Hepatocyte (in vitro differentiated cells): ENCODE results near the gene CYGB. TPM values are rescaled to one million over a fixed set of nuclear protein-coding genes. Genes with fewer than 3 reads are reported as not detected.

Source experiments
- DNase-seq: peaks from one replicate; pipeline ENCODE4 v3.0.0-alpha.2; 2016; ENCODE audit warnings: low spot score
- H2AFZ ChIP-seq: fragments of 200-600 bp; sonication (generic); 2 replicates; pipeline ENCODE4 v1.6.0; 2016; ENCODE audit warnings: antibody characterized with exemption, mild to moderate bottlenecking
- H3K27ac ChIP-seq: fragments of 200-600 bp; sonication (generic); 2 replicates; pipeline ENCODE4 v1.5.1; 2016; ENCODE audit warnings: mild to moderate bottlenecking
- H3K27me3 ChIP-seq: fragments of 200-600 bp; sonication (generic); 2 replicates; pipeline ENCODE4 v1.6.1; 2016
- H3K36me3 ChIP-seq: fragments of 200-600 bp; sonication (generic); replicated peaks from 2 replicates; pipeline ENCODE4 v1.5.1; 2016; ENCODE audit warnings: low read depth; ENCODE audit not compliant: insufficient read depth
- H3K4me1 ChIP-seq: fragments of 200-600 bp; sonication (generic); 2 replicates; pipeline ENCODE4 v1.5.1; 2016; ENCODE audit warnings: mild to moderate bottlenecking, moderate library complexity; ENCODE audit not compliant: insufficient read depth
- H3K4me2 ChIP-seq: fragments of 200-600 bp; sonication (generic); 2 replicates; pipeline ENCODE4 v1.6.0; 2016
- H3K4me3 ChIP-seq: fragments of 200-600 bp; sonication (generic); 2 replicates; pipeline ENCODE4 v1.5.1; 2016; ENCODE audit warnings: mild to moderate bottlenecking
- H3K79me2 ChIP-seq: fragments of 200-600 bp; sonication (generic); 2 replicates; pipeline ENCODE4 v1.6.0; 2017; ENCODE audit warnings: mild to moderate bottlenecking
- H3K9me2 ChIP-seq: fragments of 200-600 bp; sonication (generic); replicated peaks from 2 replicates; pipeline ENCODE4 v1.6.0; 2017; ENCODE audit warnings: mild to moderate bottlenecking; ENCODE audit not compliant: insufficient read depth
- H3K9me3 ChIP-seq: fragments of 200-600 bp; sonication (generic); 2 replicates; pipeline ENCODE4 v1.5.1; 2016; ENCODE audit warnings: low read depth, mild to moderate bottlenecking
- H4K20me1 ChIP-seq: fragments of 200-600 bp; sonication (generic); 2 replicates; pipeline ENCODE4 v1.6.0; 2016; ENCODE audit warnings: mild to moderate bottlenecking; ENCODE audit not compliant: insufficient read depth, poor library complexity, severe bottlenecking
- CTCF ChIP-seq: fragments of 200-600 bp; sonication (generic); IDR thresholded peaks from 2 replicates; pipeline ENCODE4 v1.5.1; 2016; ENCODE audit warnings: antibody characterized with exemption, mild to moderate bottlenecking; ENCODE audit not compliant: poor library complexity
- EZH2 ChIP-seq: fragments of 200-600 bp; sonication (generic); IDR thresholded peaks from 2 replicates; pipeline ENCODE4 v1.6.1; 2016; ENCODE audit warnings: antibody characterized with exemption, mild to moderate bottlenecking, borderline replicate concordance
- EZH2phosphoT487 ChIP-seq: fragments of 200-600 bp; sonication (generic); IDR thresholded peaks from one replicate; pipeline ENCODE4 v1.6.1; 2018; ENCODE audit warnings: antibody characterized with exemption, mild to moderate bottlenecking, low read depth, moderate library complexity; ENCODE audit not compliant: unreplicated experiment, severe bottlenecking
- WGBS: methylation state at CpG from one replicate; pipeline ENCODE4 v1.1.6; 2016; ENCODE audit warnings: low lambda C conversion rate; ENCODE audit errors: missing lambda C conversion rate; 5-methylcytosine and 5-hydroxymethylcytosine counted together
- polyA plus RNA-seq: library from polyadenylated mRNA; unstranded; fragments of >200 nt; fragmentation: Nextera tagmentation; extraction: Ambion mirVana; gene quantifications from 2 replicates; pipeline ENCODE4 v1.2.1, GENCODE V29; 2016
- total RNA-seq: library from RNA; depleted of rRNA; stranded (reverse); fragments of >200 nt; gene quantifications from 2 replicates; pipeline ENCODE4 v1.2.3, GENCODE V29; 2014

The CYGB gene
- total and polyA plus RNA-seq, 2 experiments from 2014 or later = 7.8 to 13.8 TPM

- 61% methylated on average over 6 of the region's 6 CpGs for WGBS
- Histone ChIP-seq H3K4me3 (no peak overlapping the region), H3K4me1 (peaks cover 56% of the 10 kb centered on the region), H3K27ac (peak overlapping the region; percentile 60), H3K9me2 (no peaks in the 10 kb centered on the region), H3K9me3 (no peaks in the 10 kb centered on the region), H3K36me3 (no peaks in the 10 kb centered on the region), H4K20me1 (no peaks in the 10 kb centered on the region), H3K4me2 (peak overlapping the region; percentile 66), H3K79me2 (no peaks in the 10 kb centered on the region), H3K27me3 (peaks cover 11% of the 10 kb centered on the region), H2AFZ (no peak overlapping the region)
- TF ChIP-seq EZH2phosphoT487 = no peak
- TF ChIP-seq EZH2 = no peak
- TF ChIP-seq CTCF = no peak
- DNase-seq = no peak
These were observed 5.9 kb upstream of the CYGB start for GRCh38 chr17:76543482-76543825.

GRCh38 chr17:76542984-76543383 is 5.5 kb upstream of the CYGB start:
- no peak overlapping the region for H3K4me2 ChIP-seq
- H4K20me1 ChIP-seq = no peaks in the 10 kb centered on the region
- no peaks in the 10 kb centered on the region for H3K36me3 ChIP-seq
- H3K9me2 ChIP-seq = no peaks in the 10 kb centered on the region
- no peak overlapping the region for H2AFZ ChIP-seq
- DNase-seq = no peak
- H3K27ac ChIP-seq = no peak overlapping the region
- H3K4me1 ChIP-seq = peaks cover 57% of the 10 kb centered on the region
- H3K9me3 ChIP-seq = no peaks in the 10 kb centered on the region
- no peaks in the 10 kb centered on the region for H3K79me2 ChIP-seq
- no peak overlapping the region for H3K4me3 ChIP-seq
- 68% methylated on average over 8 of the region's 8 CpGs for WGBS
- H3K27me3 ChIP-seq = peaks cover 15% of the 10 kb centered on the region
- TF ChIP-seq CTCF (no peak), EZH2 (no peak), EZH2phosphoT487 (no peak)

- H3K27ac ChIP-seq = no peak overlapping the region
- DNase-seq = no peak
- WGBS = 89% methylated on average over 10 of the region's 10 CpGs
- no peaks in the 10 kb centered on the region for H4K20me1 ChIP-seq
- peaks cover 54% of the 10 kb centered on the region for H3K4me1 ChIP-seq
- H3K36me3 ChIP-seq = no peaks in the 10 kb centered on the region
- no peaks in the 10 kb centered on the region for H3K9me2 ChIP-seq
- peaks cover 15% of the 10 kb centered on the region for H3K27me3 ChIP-seq
- no peak overlapping the region for H3K4me2 ChIP-seq
- TF ChIP-seq EZH2phosphoT487 (no peak), CTCF (no peak), EZH2 (no peak)
- no peaks in the 10 kb centered on the region for H3K79me2 ChIP-seq
- no peak overlapping the region for H3K4me3 ChIP-seq
- H3K9me3 ChIP-seq = no peaks in the 10 kb centered on the region
- no peak overlapping the region for H2AFZ ChIP-seq
These were observed 5.1 kb upstream of the CYGB start for GRCh38 chr17:76542566-76542971.
